ENCODE data around the gene FAM184B.
"Not testable (repeated sequence)": the region's sequence is repeated elsewhere in the genome, so short reads cannot be mapped to it uniquely, and the experiment has no call there.

FAM184B gene

GRCh38 chr4:17684648-17685047, 96.8 kb downstream of the FAM184B start:
- H4K91ac ChIP-seq (ENCODE audit: low read depth, low read length, poor library complexity); H2BK15ac ChIP-seq (ENCODE audit: low read length); H3K9ac ChIP-seq (ENCODE audit: low read depth, low read length, poor library complexity); H3K4me1 ChIP-seq (ENCODE audit: control insufficient read depth in 2 of 2, insufficient read depth in 1 of 2, low read depth in 1 of 2, low read length in 2 of 2); H3K36me3 ChIP-seq (replicated peaks in 1 of 2; ENCODE audit: control insufficient read depth in 2 of 2, insufficient read depth in 2 of 2, low read length in 2 of 2); H3K9me3 ChIP-seq (replicated peaks in 1 of 2; ENCODE audit: control insufficient read depth in 2 of 2, insufficient read depth in 1 of 2, low read depth in 1 of 2, low read length in 2 of 2); H2BK12ac ChIP-seq (ENCODE audit: low read length); H2BK5ac ChIP-seq (ENCODE audit: low read length); H3K27ac ChIP-seq (replicated peaks; ENCODE audit: low read length); H3K23ac ChIP-seq (ENCODE audit: low read depth, low read length, poor library complexity); H3K4me3 ChIP-seq (ENCODE audit: low read length in 2 of 2); H3K79me1 ChIP-seq (ENCODE audit: low read depth, low read length); H3K4me2 ChIP-seq (ENCODE audit: insufficient read depth, low read length, poor library complexity, severe bottlenecking); H4K8ac ChIP-seq (ENCODE audit: low read depth, low read length); H2AK5ac ChIP-seq (ENCODE audit: low read depth, low read length); H2AFZ ChIP-seq (ENCODE audit: low read length); H3K14ac ChIP-seq (ENCODE audit: low read length); DNase-seq (ENCODE audit: low spot score); H3K4ac ChIP-seq (ENCODE audit: low read length); H3K18ac ChIP-seq (ENCODE audit: low read length); H3K27me3 ChIP-seq (ENCODE audit: control insufficient read depth in 3 of 3, insufficient read depth in 3 of 3, low read depth in 1 of 3, low read length in 3 of 3); H2BK120ac ChIP-seq (ENCODE audit: low read depth, low read length): not testable (repeated sequence)
- WGBS, 2 donors (ENCODE audit: extremely low coverage in 2 of 2, insufficient read length in 2 of 2, insufficient replicate concordance in 1 of 2): no CpG with 5 or more reads among the region's 4 CpGs

DNA sequence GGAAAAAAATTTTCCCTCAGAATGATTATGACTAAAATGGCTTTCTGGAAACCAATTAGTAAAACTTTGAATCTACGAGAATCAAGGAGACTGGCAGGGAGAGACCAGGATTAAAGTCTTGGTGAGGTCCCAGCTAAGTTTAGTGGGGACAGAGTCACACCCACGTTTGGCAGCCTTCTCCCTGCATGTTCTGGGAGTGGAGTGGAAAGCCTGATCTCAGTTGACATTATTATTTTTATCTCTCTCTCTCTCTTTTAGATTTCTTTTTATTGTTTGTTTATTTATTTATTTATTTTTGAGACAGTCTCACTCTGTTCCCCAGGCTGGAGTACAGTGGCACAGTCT, 99.2 kb downstream of the FAM184B start:
- no peak overlapping the region for H3K27ac ChIP-seq (replicated peaks; ENCODE audit: low read length)
- H3K4ac ChIP-seq (ENCODE audit: low read length): no peak overlapping the region
- no peak overlapping the region for H4K8ac ChIP-seq (ENCODE audit: low read depth, low read length)
- H3K79me1 ChIP-seq (ENCODE audit: low read depth, low read length): no peaks in the 10 kb centered on the region
- H2AFZ ChIP-seq (ENCODE audit: low read length): no peak overlapping the region
- H3K27me3 ChIP-seq (ENCODE audit: control insufficient read depth in 3 of 3, insufficient read depth in 3 of 3, low read depth in 1 of 3, low read length in 3 of 3): peaks cover 0 to 3% (median 0%) of the 10 kb centered on the region in 3 experiments
- H3K9ac ChIP-seq (ENCODE audit: low read depth, low read length, poor library complexity): no peak overlapping the region
- H3K14ac ChIP-seq (ENCODE audit: low read length): no peak overlapping the region
- no peak overlapping the region for H3K23ac ChIP-seq (ENCODE audit: low read depth, low read length, poor library complexity)
- H3K4me2 ChIP-seq (ENCODE audit: insufficient read depth, low read length, poor library complexity, severe bottlenecking): no peak overlapping the region
- no peaks in the 10 kb centered on the region for H3K9me3 ChIP-seq (replicated peaks in 1 of 2; ENCODE audit: control insufficient read depth in 2 of 2, insufficient read depth in 1 of 2, low read depth in 1 of 2, low read length in 2 of 2)
- no peaks in the 10 kb centered on the region for H3K4me1 ChIP-seq (ENCODE audit: control insufficient read depth in 2 of 2, insufficient read depth in 1 of 2, low read depth in 1 of 2, low read length in 2 of 2)
- WGBS, 2 donors (ENCODE audit: extremely low coverage in 2 of 2, insufficient read length in 2 of 2, insufficient replicate concordance in 1 of 2): no CpG with 5 or more reads among the region's 2 CpGs
- H4K91ac ChIP-seq (ENCODE audit: low read depth, low read length, poor library complexity): no peak overlapping the region
- no peak overlapping the region for H2BK120ac ChIP-seq (ENCODE audit: low read depth, low read length)
- H3K4me3 ChIP-seq (ENCODE audit: low read length in 2 of 2): no peak overlapping the region
- H2AK5ac ChIP-seq (ENCODE audit: low read depth, low read length): no peak overlapping the region
- no peaks in the 10 kb centered on the region for H3K36me3 ChIP-seq (replicated peaks in 1 of 2; ENCODE audit: control insufficient read depth in 2 of 2, insufficient read depth in 2 of 2, low read length in 2 of 2)
- no peak overlapping the region for H2BK12ac ChIP-seq (ENCODE audit: low read length)
- DNase-seq (ENCODE audit: low spot score): no peak
- no peak overlapping the region for H2BK15ac ChIP-seq (ENCODE audit: low read length)
- H2BK5ac ChIP-seq (ENCODE audit: low read length): no peak overlapping the region
- no peak overlapping the region for H3K18ac ChIP-seq (ENCODE audit: low read length)

- H3K27ac ChIP-seq (replicated peaks; ENCODE audit: low read length): no peak overlapping the region
- no peak overlapping the region for H3K14ac ChIP-seq (ENCODE audit: low read length)
- no peak overlapping the region for H3K4me2 ChIP-seq (ENCODE audit: insufficient read depth, low read length, poor library complexity, severe bottlenecking)
- H3K36me3 ChIP-seq (replicated peaks in 1 of 2; ENCODE audit: control insufficient read depth in 2 of 2, insufficient read depth in 2 of 2, low read length in 2 of 2): no peaks in the 10 kb centered on the region
- no peak overlapping the region for H3K23ac ChIP-seq (ENCODE audit: low read depth, low read length, poor library complexity)
- no peak overlapping the region for H2BK15ac ChIP-seq (ENCODE audit: low read length)
- no peak overlapping the region for H3K4me3 ChIP-seq (ENCODE audit: low read length in 2 of 2)
- no peak overlapping the region for H2BK12ac ChIP-seq (ENCODE audit: low read length)
- H2AK5ac ChIP-seq (ENCODE audit: low read depth, low read length): no peak overlapping the region
- H3K79me1 ChIP-seq (ENCODE audit: low read depth, low read length): no peaks in the 10 kb centered on the region
- no peak for DNase-seq (ENCODE audit: low spot score)
- no peak overlapping the region for H2BK5ac ChIP-seq (ENCODE audit: low read length)
- H4K8ac ChIP-seq (ENCODE audit: low read depth, low read length): no peak overlapping the region
- no peak overlapping the region for H4K91ac ChIP-seq (ENCODE audit: low read depth, low read length, poor library complexity)
- H2BK120ac ChIP-seq (ENCODE audit: low read depth, low read length): no peak overlapping the region
- H3K9me3 ChIP-seq (replicated peaks in 1 of 2; ENCODE audit: control insufficient read depth in 2 of 2, insufficient read depth in 1 of 2, low read depth in 1 of 2, low read length in 2 of 2): no peaks in the 10 kb centered on the region
- no CpG with 5 or more reads among the region's 7 CpGs for WGBS, 2 donors (ENCODE audit: extremely low coverage in 2 of 2, insufficient read length in 2 of 2, insufficient replicate concordance in 1 of 2)
- H2AFZ ChIP-seq (ENCODE audit: low read length): no peak overlapping the region
- H3K18ac ChIP-seq (ENCODE audit: low read length): no peak overlapping the region
- H3K4me1 ChIP-seq (ENCODE audit: control insufficient read depth in 2 of 2, insufficient read depth in 1 of 2, low read depth in 1 of 2, low read length in 2 of 2): no peaks in the 10 kb centered on the region
- H3K4ac ChIP-seq (ENCODE audit: low read length): no peak overlapping the region
- no peak overlapping the region for H3K9ac ChIP-seq (ENCODE audit: low read depth, low read length, poor library complexity)
- peaks cover 0 to 3% (median 0%) of the 10 kb centered on the region in 3 experiments for H3K27me3 ChIP-seq (ENCODE audit: control insufficient read depth in 3 of 3, insufficient read depth in 3 of 3, low read depth in 1 of 3, low read length in 3 of 3)
Measured at GRCh38 chr4:17681281-17682221, 99.9 kb downstream of the FAM184B start.

GRCh38 chr4:17680559-17681280, 100.7 kb downstream of the FAM184B start:
- Histone ChIP-seq H3K18ac (ENCODE audit: low read length) (no peak overlapping the region), H3K4me1 (ENCODE audit: control insufficient read depth in 2 of 2, insufficient read depth in 1 of 2, low read depth in 1 of 2, low read length in 2 of 2) (no peaks in the 10 kb centered on the region), H3K4ac (ENCODE audit: low read length) (no peak overlapping the region), H3K27ac (replicated peaks; ENCODE audit: low read length) (no peak overlapping the region), H3K36me3 (replicated peaks in 1 of 2; ENCODE audit: control insufficient read depth in 2 of 2, insufficient read depth in 2 of 2, low read length in 2 of 2) (no peaks in the 10 kb centered on the region), H3K4me3 (ENCODE audit: low read length in 2 of 2) (no peak overlapping the region), H2AK5ac (ENCODE audit: low read depth, low read length) (no peak overlapping the region), H4K8ac (ENCODE audit: low read depth, low read length) (no peak overlapping the region), H3K23ac (ENCODE audit: low read depth, low read length, poor library complexity) (no peak overlapping the region), H3K27me3 (ENCODE audit: control insufficient read depth in 3 of 3, insufficient read depth in 3 of 3, low read depth in 1 of 3, low read length in 3 of 3) (peaks cover 0 to 3% (median 0%) of the 10 kb centered on the region in 3 experiments), H2AFZ (ENCODE audit: low read length) (no peak overlapping the region), H3K14ac (ENCODE audit: low read length) (no peak overlapping the region), H2BK120ac (ENCODE audit: low read depth, low read length) (no peak overlapping the region), H2BK5ac (ENCODE audit: low read length) (no peak overlapping the region), H4K91ac (ENCODE audit: low read depth, low read length, poor library complexity) (no peak overlapping the region), H2BK15ac (ENCODE audit: low read length) (no peak overlapping the region), H3K9me3 (replicated peaks in 1 of 2; ENCODE audit: control insufficient read depth in 2 of 2, insufficient read depth in 1 of 2, low read depth in 1 of 2, low read length in 2 of 2) (no peaks in the 10 kb centered on the region), H3K4me2 (ENCODE audit: insufficient read depth, low read length, poor library complexity, severe bottlenecking) (no peak overlapping the region), H2BK12ac (ENCODE audit: low read length) (no peak overlapping the region), H3K9ac (ENCODE audit: low read depth, low read length, poor library complexity) (no peak overlapping the region), H3K79me1 (ENCODE audit: low read depth, low read length) (no peaks in the 10 kb centered on the region)
- no CpG with 5 or more reads among the region's 5 CpGs for WGBS, 2 donors (ENCODE audit: extremely low coverage in 2 of 2, insufficient read length in 2 of 2, insufficient replicate concordance in 1 of 2)
- DNase-seq (ENCODE audit: low spot score): no peak
